ENCODE results near the gene MS4A18.

The MS4A18 gene

GRCh38 chr11:60786811-60787567 is 62.5 kb downstream of the MS4A18 start:
- DNase-seq (ENCODE audit: low spot score): peak; percentile 3

GRCh38 chr11:60788401-60789125 is 64.0 kb downstream of the MS4A18 start:
- no peak for DNase-seq (ENCODE audit: low spot score)

GRCh38 chr11:60790726-60791125 is 66.2 kb downstream of the MS4A18 start:
- DNase-seq (ENCODE audit: low spot score): no peak

GRCh38 chr11:60791153-60791933 is 66.8 kb downstream of the MS4A18 start:
- no peak for DNase-seq (ENCODE audit: low spot score)

GRCh38 chr11:60792521-60792920 is 68.0 kb downstream of the MS4A18 start:
- DNase-seq (ENCODE audit: low spot score): no peak
